ENCODE measurements around the gene PPM1J. TPM values are rescaled to one million over a fixed set of nuclear protein-coding genes. Genes with fewer than 3 reads are reported as not detected.

Gene PPM1J
- total RNA-seq, 1 experiment from 2014 or later, result 0.51 TPM

DNA sequence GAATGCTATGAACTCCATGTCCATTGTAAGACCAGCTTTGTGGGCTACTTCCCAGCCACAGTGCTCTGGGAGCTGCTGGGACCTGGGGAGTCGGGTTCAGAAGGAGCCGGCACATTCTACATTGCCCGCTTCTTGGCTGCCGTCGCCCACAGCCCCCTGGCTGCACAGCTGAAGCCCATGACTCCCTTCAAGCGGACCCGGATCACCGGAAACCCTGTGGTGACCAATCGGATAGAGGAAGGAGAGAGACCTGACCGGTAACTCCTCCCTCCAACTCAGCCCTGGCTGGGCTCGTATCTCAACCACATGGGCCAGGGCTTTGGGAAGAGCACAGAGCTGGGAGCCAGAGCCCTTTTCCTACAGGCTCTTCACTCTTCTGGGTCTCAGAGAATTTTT, 25.3 kb downstream of the PPM1J start:
- Histone ChIP-seq H3K27me3 (ENCODE audit: control insufficient read depth, insufficient read depth, low read length) (no peaks in the 10 kb centered on the region), H3K4me3 (ENCODE audit: low read depth in 2 of 2, low read length in 2 of 2) (no peak overlapping the region), H3K27ac (ENCODE audit: low read length) (no peak overlapping the region), H3K36me3 (ENCODE audit: control insufficient read depth, insufficient read depth, low read length) (no peaks in the 10 kb centered on the region; the same call in none of the 2 replicates), H3K4me1 (ENCODE audit: control insufficient read depth, insufficient read depth, low read length) (no peaks in the 10 kb centered on the region), H3K9me3 (ENCODE audit: control insufficient read depth, insufficient read depth, low read depth, low read length) (no peaks in the 10 kb centered on the region)
- BruUV-seq (replicated peaks), result no TSS peak
- POLR2A ChIA-PET, result no interaction called here
- in situ Hi-C loops (cut with HindIII; ENCODE audit: low pct_unique_long_range_greater_than_20kb, low sequenced_read_pairs) (no loop called here), intact Hi-C loops (cut with micrococcal nuclease; ENCODE audit: unreplicated experiment) (no loop called here)
- ATAC-seq, result no peak; the same call in 1 of the 2 replicates
- CTCF ChIA-PET, result no interaction called here
- DNase-seq (ENCODE audit: low read depth, low spot score), result no peak
- TF ChIP-seq, protein P1, sequence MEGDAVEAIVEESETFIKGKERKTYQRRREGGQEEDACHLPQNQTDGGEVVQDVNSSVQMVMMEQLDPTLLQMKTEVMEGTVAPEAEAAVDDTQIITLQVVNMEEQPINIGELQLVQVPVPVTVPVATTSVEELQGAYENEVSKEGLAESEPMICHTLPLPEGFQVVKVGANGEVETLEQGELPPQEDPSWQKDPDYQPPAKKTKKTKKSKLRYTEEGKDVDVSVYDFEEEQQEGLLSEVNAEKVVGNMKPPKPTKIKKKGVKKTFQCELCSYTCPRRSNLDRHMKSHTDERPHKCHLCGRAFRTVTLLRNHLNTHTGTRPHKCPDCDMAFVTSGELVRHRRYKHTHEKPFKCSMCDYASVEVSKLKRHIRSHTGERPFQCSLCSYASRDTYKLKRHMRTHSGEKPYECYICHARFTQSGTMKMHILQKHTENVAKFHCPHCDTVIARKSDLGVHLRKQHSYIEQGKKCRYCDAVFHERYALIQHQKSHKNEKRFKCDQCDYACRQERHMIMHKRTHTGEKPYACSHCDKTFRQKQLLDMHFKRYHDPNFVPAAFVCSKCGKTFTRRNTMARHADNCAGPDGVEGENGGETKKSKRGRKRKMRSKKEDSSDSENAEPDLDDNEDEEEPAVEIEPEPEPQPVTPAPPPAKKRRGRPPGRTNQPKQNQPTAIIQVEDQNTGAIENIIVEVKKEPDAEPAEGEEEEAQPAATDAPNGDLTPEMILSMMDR (IDR thresholded peaks at IDR 0.05), result no peak
- TF ChIP-seq, protein P2, sequence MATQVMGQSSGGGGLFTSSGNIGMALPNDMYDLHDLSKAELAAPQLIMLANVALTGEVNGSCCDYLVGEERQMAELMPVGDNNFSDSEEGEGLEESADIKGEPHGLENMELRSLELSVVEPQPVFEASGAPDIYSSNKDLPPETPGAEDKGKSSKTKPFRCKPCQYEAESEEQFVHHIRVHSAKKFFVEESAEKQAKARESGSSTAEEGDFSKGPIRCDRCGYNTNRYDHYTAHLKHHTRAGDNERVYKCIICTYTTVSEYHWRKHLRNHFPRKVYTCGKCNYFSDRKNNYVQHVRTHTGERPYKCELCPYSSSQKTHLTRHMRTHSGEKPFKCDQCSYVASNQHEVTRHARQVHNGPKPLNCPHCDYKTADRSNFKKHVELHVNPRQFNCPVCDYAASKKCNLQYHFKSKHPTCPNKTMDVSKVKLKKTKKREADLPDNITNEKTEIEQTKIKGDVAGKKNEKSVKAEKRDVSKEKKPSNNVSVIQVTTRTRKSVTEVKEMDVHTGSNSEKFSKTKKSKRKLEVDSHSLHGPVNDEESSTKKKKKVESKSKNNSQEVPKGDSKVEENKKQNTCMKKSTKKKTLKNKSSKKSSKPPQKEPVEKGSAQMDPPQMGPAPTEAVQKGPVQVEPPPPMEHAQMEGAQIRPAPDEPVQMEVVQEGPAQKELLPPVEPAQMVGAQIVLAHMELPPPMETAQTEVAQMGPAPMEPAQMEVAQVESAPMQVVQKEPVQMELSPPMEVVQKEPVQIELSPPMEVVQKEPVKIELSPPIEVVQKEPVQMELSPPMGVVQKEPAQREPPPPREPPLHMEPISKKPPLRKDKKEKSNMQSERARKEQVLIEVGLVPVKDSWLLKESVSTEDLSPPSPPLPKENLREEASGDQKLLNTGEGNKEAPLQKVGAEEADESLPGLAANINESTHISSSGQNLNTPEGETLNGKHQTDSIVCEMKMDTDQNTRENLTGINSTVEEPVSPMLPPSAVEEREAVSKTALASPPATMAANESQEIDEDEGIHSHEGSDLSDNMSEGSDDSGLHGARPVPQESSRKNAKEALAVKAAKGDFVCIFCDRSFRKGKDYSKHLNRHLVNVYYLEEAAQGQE (IDR thresholded peaks at IDR 0.05; ENCODE audit: insufficient read depth in 1 of 2, low read depth in 2 of 2, low read length in 1 of 2), result no peak
- TF ChIP-seq SIN3A (IDR thresholded peaks at IDR 0.05; ENCODE audit: borderline replicate concordance, insufficient read depth, low read depth, low read length) (no peak), TCF7L2 (IDR thresholded peaks at IDR 0.05; ENCODE audit: low read depth, low read length) (no peak), POLR2AphosphoS5 (IDR thresholded peaks at IDR 0.05; ENCODE audit: low read depth, low read length) (no peak)

DNA sequence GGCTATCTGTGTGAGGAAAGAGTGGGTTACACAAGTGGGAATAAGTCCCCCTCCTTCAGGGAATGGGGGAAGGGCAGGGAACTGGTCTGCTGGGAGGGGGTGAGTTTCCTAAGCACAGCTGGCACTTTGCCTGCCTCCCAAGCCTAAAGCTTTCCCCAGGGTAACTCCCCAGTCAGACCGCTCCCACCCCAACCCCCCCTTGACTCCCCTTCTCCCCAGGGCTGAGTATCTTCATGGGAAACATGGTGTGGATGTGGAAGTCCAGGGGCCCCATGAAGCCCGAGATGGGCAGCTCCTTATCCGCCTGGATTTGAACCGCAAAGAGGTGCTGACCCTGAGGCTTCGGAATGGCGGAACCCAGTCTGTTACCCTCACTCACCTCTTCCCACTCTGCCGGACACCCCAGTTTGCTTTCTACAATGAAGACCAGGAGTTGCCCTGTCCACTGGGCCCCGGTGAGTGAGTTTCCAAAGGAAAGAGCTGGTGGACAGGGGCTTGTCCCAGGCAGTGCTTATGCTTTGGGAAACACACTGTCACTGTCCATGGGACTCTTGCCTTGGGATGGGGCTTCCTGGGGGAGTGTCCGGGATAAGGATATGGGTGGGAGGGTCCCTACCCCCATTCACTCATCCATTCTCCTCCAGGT, 25.8 kb downstream of the PPM1J start:
- in situ Hi-C loops (cut with HindIII; ENCODE audit: low pct_unique_long_range_greater_than_20kb, low sequenced_read_pairs) (no loop called here), intact Hi-C loops (cut with micrococcal nuclease; ENCODE audit: unreplicated experiment) (no loop called here)
- no peaks in the 10 kb centered on the region; the same call in none of the 2 replicates for H3K36me3 ChIP-seq (ENCODE audit: control insufficient read depth, insufficient read depth, low read length)
- no peak overlapping the region for H3K27ac ChIP-seq (ENCODE audit: low read length)
- TF ChIP-seq, protein P2 (IDR thresholded peaks at IDR 0.05; ENCODE audit: insufficient read depth in 1 of 2, low read depth in 2 of 2, low read length in 1 of 2), result no peak
- ATAC-seq, result no peak
- CTCF ChIA-PET, result no interaction called here
- no peaks in the 10 kb centered on the region for H3K27me3 ChIP-seq (ENCODE audit: control insufficient read depth, insufficient read depth, low read length)
- no peak overlapping the region for H3K4me3 ChIP-seq (ENCODE audit: low read depth in 2 of 2, low read length in 2 of 2)
- BruUV-seq (replicated peaks), result no TSS peak
- POLR2A ChIA-PET, result no interaction called here
- no peak for DNase-seq (ENCODE audit: low read depth, low spot score)
- H3K9me3 ChIP-seq (ENCODE audit: control insufficient read depth, insufficient read depth, low read depth, low read length), result no peaks in the 10 kb centered on the region
- H3K4me1 ChIP-seq (ENCODE audit: control insufficient read depth, insufficient read depth, low read length), result no peaks in the 10 kb centered on the region

Measured in Panc1 (cell line).